HepG2 (cell line): ENCODE measurements around the gene MED13. TPM values are rescaled to one million over a fixed set of nuclear protein-coding genes. Genes with fewer than 3 reads are reported as not detected.

Experiments
- ASH2L ChIP-seq: fragments of 300-600, 200-600 bp; sonication (generic); IDR thresholded peaks from 2 replicates; pipeline ENCODE4 v1.7.0; 2017; ENCODE audit warnings: low read depth, mild to moderate bottlenecking, moderate library complexity, mixed read lengths, low read length; ENCODE audit not compliant: insufficient read length
- DMTF1 ChIP-seq: sonication (generic); formaldehyde crosslinking; IDR thresholded peaks from 2 replicates; pipeline ENCODE4 v1.4.0; 2020; ENCODE audit warnings: mild to moderate bottlenecking, missing genetic modification reagents
- DRAP1 ChIP-seq: IDR thresholded peaks from 2 replicates; pipeline ENCODE4 v1.6.1; 2016; ENCODE audit warnings: missing genetic modification reagents, missing compliant biosample characterization
- EP300 ChIP-seq, 3 experiments: sonication (generic) in 1 of 3; formaldehyde crosslinking in 1 of 3; IDR thresholded peaks; 2 replicates each; pipeline versions ENCODE4 v1.5.1 to v1.6.1; 2011 to 2020; ENCODE audit warnings: low read depth in 2 of 3, low read length in 2 of 3, borderline replicate concordance in 1 of 3, improper control_type of control experiment in 1 of 3, mild to moderate bottlenecking in 1 of 3, missing genetic modification reagents in 1 of 3, moderate library complexity in 1 of 3
- FOXC1 ChIP-seq: sonication (generic); formaldehyde crosslinking; IDR thresholded peaks from 2 replicates; pipeline ENCODE4 v1.8.0; 2022; ENCODE audit warnings: mild to moderate bottlenecking, missing genetic modification reagents, borderline replicate concordance
- KLF16 ChIP-seq, 2 experiments: sonication (generic) in 1 of 2; formaldehyde crosslinking in 1 of 2; IDR thresholded peaks; 2 replicates each; pipeline versions ENCODE4 v1.6.1 to v1.8.0; 2016 to 2023; ENCODE audit warnings: missing genetic modification reagents in 2 of 2, missing compliant biosample characterization in 1 of 2
- PAXIP1 ChIP-seq: sonication (generic); formaldehyde crosslinking; conservative IDR thresholded peaks from 2 replicates; pipeline ENCODE4 v1.4.0; 2020; ENCODE audit warnings: mild to moderate bottlenecking, missing genetic modification reagents, moderate library complexity
- POLR2AphosphoS5 ChIP-seq: IDR thresholded peaks from 2 replicates; pipeline ENCODE4 v1.6.1; 2012; ENCODE audit warnings: low read depth, low read length
- SIX1 ChIP-seq: sonication (generic); formaldehyde crosslinking; IDR thresholded peaks from 2 replicates; pipeline ENCODE4 v1.4.0; 2020; ENCODE audit warnings: missing genetic modification reagents, borderline replicate concordance
- SMYD3 ChIP-seq: sonication (generic); formaldehyde crosslinking; IDR thresholded peaks from 2 replicates; pipeline ENCODE4 v1.8.1; 2023; ENCODE audit warnings: mild to moderate bottlenecking, missing genetic modification reagents
- SP4 ChIP-seq: sonication (generic); formaldehyde crosslinking; IDR thresholded peaks from 2 replicates; pipeline ENCODE4 v1.8.1; 2023; ENCODE audit warnings: mild to moderate bottlenecking, missing genetic modification reagents
- TAF1 ChIP-seq: sonication (generic); formaldehyde crosslinking; IDR thresholded peaks from 2 replicates; pipeline ENCODE4 v1.4.0; 2020; ENCODE audit warnings: missing genetic modification reagents
- TOPORS ChIP-seq: sonication (generic); formaldehyde crosslinking; IDR thresholded peaks from 2 replicates; pipeline ENCODE4 v1.8.0; 2023; ENCODE audit warnings: mild to moderate bottlenecking, missing genetic modification reagents
- ZBTB4 ChIP-seq: sonication (generic); formaldehyde crosslinking; IDR thresholded peaks from 2 replicates; pipeline ENCODE4 v1.4.0; 2020; ENCODE audit warnings: missing genetic modification reagents, mild to moderate bottlenecking, borderline replicate concordance
- ZFP37 ChIP-seq: sonication (generic); formaldehyde crosslinking; IDR thresholded peaks from 2 replicates; pipeline ENCODE4 v1.4.0; 2020; ENCODE audit warnings: missing genetic modification reagents, borderline replicate concordance
- ZFP82 ChIP-seq: sonication (generic); formaldehyde crosslinking; IDR thresholded peaks from 2 replicates; pipeline ENCODE4 v1.5.1; 2020; ENCODE audit warnings: mild to moderate bottlenecking, missing genetic modification reagents, borderline replicate concordance
- ZZZ3 ChIP-seq: sonication (generic); formaldehyde crosslinking; IDR thresholded peaks from 2 replicates; pipeline ENCODE4 v1.4.0; 2020; ENCODE audit warnings: missing genetic modification reagents, mild to moderate bottlenecking, borderline replicate concordance
- polyA plus RNA-seq, 8 experiments: library from polyadenylated mRNA; depleted of rRNA in 3 of 8; stranded (reverse) in 7 of 8; unstranded in 1 of 8; fragments of >200 nt; fragmentation: Illumina TruSeq in 4 of 8; extraction: Trizol in 4 of 8; gene quantifications; 2 replicates each; pipeline versions ENCODE4 v1.2.1 to v1.2.3, GENCODE V29; 2011 to 2016; ENCODE audit warnings: low read depth in 4 of 8, missing spikeins in 1 of 8, mixed read lengths in 1 of 8; ENCODE audit not compliant: insufficient read depth in 1 of 8
- total RNA-seq, 5 experiments: library from RNA; depleted of rRNA; stranded (reverse); fragments of >200 nt; fragmentation: Illumina TruSeq; extraction: Trizol; gene quantifications; 2 replicates each; pipeline ENCODE4 v1.2.3, GENCODE V29; 2016; ENCODE audit warnings: low read depth in 1 of 5

Gene MED13
- total and polyA plus RNA-seq, 2 of the 13 experiments (the other 11 are each of a cell fraction or from before 2014, with no cell fraction given): 27.4 to 69.1 TPM

- peak; percentile 45; the same call in 1 of the 2 replicates for TF ChIP-seq FOXC1 (CRISPR knock-in tag)
- TF ChIP-seq SIX1 (CRISPR knock-in tag): no peak; the same call in 1 of the 2 replicates
- TF ChIP-seq POLR2AphosphoS5: peak; percentile 98
- TF ChIP-seq ZZZ3 (CRISPR knock-in tag): peak; percentile 94; the same call in 1 of the 2 replicates
- TF ChIP-seq KLF16 (CRISPR knock-in tag; IDR thresholded peaks at IDR 0.05): peak in 1 of 2 experiments; percentile 79; a peak in 2 of 4 replicates
- 0 out of 4 replicates have a peak, but pooled peaks of 1 of the 2 experiments have one; percentile 8 for TF ChIP-seq EP300 (IDR thresholded peaks at IDR 0.05; ENCODE audit: low read depth in 2 of 2, low read length in 2 of 2)
- TF ChIP-seq EP300 (CRISPR knock-in tag; IDR thresholded peaks at IDR 0.05; ENCODE audit: borderline replicate concordance): peak; percentile 67; the same call in 1 of the 2 replicates
- no peak; the same call in 1 of the 2 replicates for TF ChIP-seq ZFP37 (CRISPR knock-in tag)
- 0 out of 2 replicates have a peak, but pooled peaks have one; percentile 55 for TF ChIP-seq PAXIP1
- peak; percentile 91 for TF ChIP-seq DRAP1 (CRISPR knock-in tag)
- peak; percentile 88; the same call in 1 of the 2 replicates for TF ChIP-seq ZFP82 (CRISPR knock-in tag)
- TF ChIP-seq ZBTB4 (CRISPR knock-in tag): peak; percentile 92
- no peak; the same call in 1 of the 2 replicates for TF ChIP-seq SMYD3
- no peak for TF ChIP-seq TOPORS (CRISPR knock-in tag)
- TF ChIP-seq DMTF1 (CRISPR knock-in tag): no peak
- TF ChIP-seq TAF1 (CRISPR knock-in tag): peak; percentile 95
- TF ChIP-seq ASH2L: peak; percentile 100
- peak; percentile 84 for TF ChIP-seq SP4
Observed at GRCh38 chr17:61927208-61928100, 137.6 kb downstream of the MED13 start, which contains the start of gene INTS2 (continued).
